WTC11 (cell line): Measurements from ENCODE around the gene WWOX. TPM values are rescaled to one million over a fixed set of nuclear protein-coding genes. Genes with fewer than 3 reads are reported as not detected.

Source experiments
- ATAC-seq: fragments of 200-7000 bp; cut with Tn5 transposase; 2 replicates; pipeline ENCODE4 v1.10.0; 2021; ENCODE audit warnings: mild to moderate bottlenecking, moderate library complexity
- CTCF ChIA-PET: fragments of 300-600 bp; sonication (Branson Sonifier 250); formaldehyde crosslinking; loops from one replicate; lab custom pipeline; 2021; ENCODE audit warnings: antibody characterized with exemption; lab: Charles Lee
- POLR2A ChIA-PET: fragments of 350-600 bp; sonication (Branson Sonifier 250); formaldehyde crosslinking; loops from one replicate; lab custom pipeline; 2021; ENCODE audit warnings: antibody characterized with exemption; lab: Charles Lee
- DNase-seq: peaks from one replicate; pipeline ENCODE4 v3.0.0; 2021; ENCODE audit warnings: low spot score
- H3K27ac Mint-ChIP-seq: 2 replicates; pipeline ENCODE4 v1.8.0; 2021; ENCODE audit warnings: mixed read lengths
- H3K27me3 Mint-ChIP-seq: 2 replicates; pipeline ENCODE4 v1.8.0; 2021; ENCODE audit warnings: low read depth, mild to moderate bottlenecking, moderate library complexity, mixed read lengths
- H3K36me3 Mint-ChIP-seq: 2 replicates; pipeline ENCODE4 v1.8.0; 2021; ENCODE audit warnings: mixed read lengths
- H3K4me1 Mint-ChIP-seq: 2 replicates; pipeline ENCODE4 v1.8.0; 2022; ENCODE audit warnings: mixed read lengths
- H3K4me3 Mint-ChIP-seq: 2 replicates; pipeline ENCODE4 v1.8.0; 2021; ENCODE audit warnings: mild to moderate bottlenecking, moderate library complexity, mixed read lengths
- H3K9me3 Mint-ChIP-seq: 2 replicates; pipeline ENCODE4 v1.8.0; 2021; ENCODE audit warnings: mixed read lengths
- ELF4 ChIP-seq: sonication (generic); formaldehyde crosslinking; IDR thresholded peaks from 2 replicates; pipeline ENCODE4 v1.8.1; 2022; ENCODE audit warnings: low read depth, mild to moderate bottlenecking, moderate library complexity, missing genetic modification reagents
- FOXP1 ChIP-seq: sonication (generic); formaldehyde crosslinking; IDR thresholded peaks from 2 replicates; pipeline ENCODE4 v1.8.0; 2022; ENCODE audit warnings: missing genetic modification reagents, mild to moderate bottlenecking, moderate library complexity, borderline replicate concordance
- GRHL2 ChIP-seq: fragments of 250-450 bp; sonication (Bioruptor Pico); IDR thresholded peaks from 2 replicates; pipeline ENCODE4 v1.8.0; 2022; ENCODE audit warnings: mild to moderate bottlenecking, moderate library complexity; ENCODE audit not compliant: insufficient replicate concordance, severe bottlenecking
- GTF2I ChIP-seq: fragments of 250-450 bp; sonication (Bioruptor Pico); conservative IDR thresholded peaks from 2 replicates; pipeline ENCODE4 v1.4.0; 2021; ENCODE audit warnings: mild to moderate bottlenecking
- HMGA2 ChIP-seq: fragments of 250-450 bp; sonication (Bioruptor Pico); IDR thresholded peaks from 2 replicates; pipeline ENCODE4 v1.4.0; 2021; ENCODE audit warnings: mild to moderate bottlenecking, moderate library complexity
- IRF2 ChIP-seq: sonication (generic); formaldehyde crosslinking; IDR thresholded peaks from 2 replicates; pipeline ENCODE4 v1.8.0; 2022; ENCODE audit warnings: low read depth, missing genetic modification reagents, borderline replicate concordance
- NFATC4 ChIP-seq: fragments of 250-450 bp; sonication (Bioruptor Pico); IDR thresholded peaks from 2 replicates; pipeline ENCODE4 v1.9.0; 2021; ENCODE audit warnings: mild to moderate bottlenecking
- NFE2L1 ChIP-seq: sonication (generic); formaldehyde crosslinking; IDR thresholded peaks from 2 replicates; pipeline ENCODE4 v1.8.1; 2023; ENCODE audit warnings: missing genetic modification reagents
- NFYB ChIP-seq: sonication (generic); formaldehyde crosslinking; conservative IDR thresholded peaks from 2 replicates; pipeline ENCODE4 v1.8.0; 2022; ENCODE audit warnings: low read depth, missing genetic modification reagents
- PRRX2 ChIP-seq: fragments of 250-450 bp; sonication (Bioruptor Pico); IDR thresholded peaks from 2 replicates; pipeline ENCODE4 v1.8.0; 2021; ENCODE audit warnings: mild to moderate bottlenecking
- SMAD3 ChIP-seq: sonication (generic); formaldehyde crosslinking; IDR thresholded peaks from 2 replicates; pipeline ENCODE4 v1.8.0; 2022; ENCODE audit warnings: missing genetic modification reagents, mild to moderate bottlenecking, borderline replicate concordance
- TEAD1 ChIP-seq: sonication (generic); formaldehyde crosslinking; IDR thresholded peaks from 2 replicates; pipeline ENCODE4 v1.8.0; 2022; ENCODE audit warnings: mild to moderate bottlenecking, missing genetic modification reagents
- ZBTB21 ChIP-seq: sonication (generic); formaldehyde crosslinking; IDR thresholded peaks from 2 replicates; pipeline ENCODE4 v1.8.1; 2023; ENCODE audit warnings: mild to moderate bottlenecking, missing genetic modification reagents, borderline replicate concordance
- ZNF121 ChIP-seq: sonication (generic); formaldehyde crosslinking; IDR thresholded peaks from 2 replicates; pipeline ENCODE4 v1.8.0; 2023; ENCODE audit warnings: missing genetic modification reagents
- ZNF396 ChIP-seq: fragments of 250-450 bp; sonication (Bioruptor Pico); IDR thresholded peaks from 2 replicates; pipeline ENCODE4 v1.8.0; 2021; ENCODE audit warnings: mild to moderate bottlenecking, moderate library complexity, borderline replicate concordance
- total RNA-seq: library from RNA; stranded (reverse); gene quantifications from 3 replicates; pipeline ENCODE4 v1.2.3, GENCODE V29; 2021
- TF ChIP-seq, protein P1 (sequence below): sonication (generic); formaldehyde crosslinking; IDR thresholded peaks from 2 replicates; pipeline ENCODE4 v1.8.0; 2023; ENCODE audit warnings: missing genetic modification reagents
- TF ChIP-seq, protein P2 (sequence below): sonication (generic); formaldehyde crosslinking; IDR thresholded peaks from 2 replicates; pipeline ENCODE4 v1.8.1; 2022; ENCODE audit warnings: low read depth, mild to moderate bottlenecking, moderate library complexity, missing genetic modification reagents, borderline replicate concordance
- TF ChIP-seq, protein P3 (sequence below): sonication (generic); formaldehyde crosslinking; IDR thresholded peaks from 2 replicates; pipeline ENCODE4 v1.8.1; 2022; ENCODE audit warnings: mild to moderate bottlenecking, moderate library complexity, missing genetic modification reagents
- TF ChIP-seq, protein P4 (sequence below): sonication (generic); formaldehyde crosslinking; IDR thresholded peaks from 2 replicates; pipeline ENCODE4 v1.8.1; 2023; ENCODE audit warnings: mild to moderate bottlenecking, missing genetic modification reagents
- TF ChIP-seq, protein P5 (sequence below): sonication (generic); formaldehyde crosslinking; IDR thresholded peaks from 2 replicates; pipeline ENCODE4 v1.8.0; 2022; ENCODE audit warnings: mild to moderate bottlenecking, missing genetic modification reagents
- TF ChIP-seq, protein P6 (sequence below): sonication (generic); formaldehyde crosslinking; IDR thresholded peaks from 2 replicates; pipeline ENCODE4 v1.8.0; 2023; ENCODE audit warnings: missing genetic modification reagents, mild to moderate bottlenecking, borderline replicate concordance

The WWOX gene
- total RNA-seq, 1 experiment from 2014 or later, result 15.7 TPM

DNA sequence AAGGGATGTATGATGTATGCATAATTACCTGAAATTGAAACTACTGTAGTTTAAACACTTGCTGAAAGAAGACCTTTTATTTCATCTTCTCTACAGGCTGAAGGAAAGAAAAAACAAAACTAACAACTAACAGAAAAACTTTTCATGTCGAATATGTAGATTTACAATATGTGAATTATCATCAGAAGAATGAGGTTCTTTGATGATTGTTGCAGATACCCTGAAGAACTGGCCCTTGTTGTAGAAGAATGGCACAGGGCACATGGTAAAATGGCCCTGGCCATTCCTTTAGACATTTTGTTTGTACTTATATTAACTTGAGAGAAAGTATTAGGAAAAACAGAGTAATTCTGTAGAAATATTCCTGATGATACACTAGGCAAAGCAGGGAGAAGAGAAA, 1057.3 kb downstream of the WWOX start (continued):
- TF ChIP-seq FOXP1 (CRISPR knock-in tag), result no peak
- TF ChIP-seq, protein P1, sequence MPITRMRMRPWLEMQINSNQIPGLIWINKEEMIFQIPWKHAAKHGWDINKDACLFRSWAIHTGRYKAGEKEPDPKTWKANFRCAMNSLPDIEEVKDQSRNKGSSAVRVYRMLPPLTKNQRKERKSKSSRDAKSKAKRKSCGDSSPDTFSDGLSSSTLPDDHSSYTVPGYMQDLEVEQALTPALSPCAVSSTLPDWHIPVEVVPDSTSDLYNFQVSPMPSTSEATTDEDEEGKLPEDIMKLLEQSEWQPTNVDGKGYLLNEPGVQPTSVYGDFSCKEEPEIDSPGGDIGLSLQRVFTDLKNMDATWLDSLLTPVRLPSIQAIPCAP, result no peak
- TF ChIP-seq, all 79 proteins: peak for 0

DNA sequence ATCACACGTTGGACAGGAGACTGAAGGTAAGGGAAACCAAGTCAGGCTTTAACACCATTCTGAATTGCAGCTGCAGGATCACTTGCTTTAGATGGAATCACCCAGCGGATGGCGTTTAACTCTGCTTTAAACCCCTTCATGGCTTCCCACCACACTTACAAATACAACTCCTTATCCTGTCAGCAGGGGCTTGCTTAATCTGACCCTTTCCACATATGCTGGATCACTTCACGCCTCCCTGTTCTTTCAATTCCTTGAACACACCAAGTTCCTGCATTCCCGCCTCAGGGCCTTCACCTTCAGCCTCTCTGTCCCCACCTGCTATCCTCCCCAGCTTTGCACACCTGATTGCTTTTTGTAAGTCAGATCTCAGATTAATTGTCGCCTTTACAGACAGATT, 1058.9 kb downstream of the WWOX start:
- Mint-ChIP-seq H3K9me3 (no peaks in the 10 kb centered on the region), H3K27me3 (no peaks in the 10 kb centered on the region), H3K27ac (no peak overlapping the region), H3K4me3 (no peak overlapping the region), H3K36me3 (no peaks in the 10 kb centered on the region), H3K4me1 (peaks cover 31% of the 10 kb centered on the region)
- CTCF ChIA-PET, result no interaction called here
- ATAC-seq, result peak; percentile 90
- TF ChIP-seq ZNF121 (no peak), HMGA2 (CRISPR knock-in tag) (no peak), ELF4 (CRISPR knock-in tag) (no peak), NFE2L1 (CRISPR knock-in tag) (no peak), IRF2 (no peak), GTF2I (CRISPR knock-in tag) (no peak), GRHL2 (CRISPR knock-in tag) (no peak), PRRX2 (CRISPR knock-in tag) (no peak), ZNF396 (CRISPR knock-in tag) (no peak), NFYB (CRISPR knock-in tag) (no peak), ZBTB21 (CRISPR knock-in tag) (no peak), TEAD1 (CRISPR knock-in tag) (no peak), NFATC4 (CRISPR knock-in tag) (no peak), SMAD3 (CRISPR knock-in tag) (no peak)
- TF ChIP-seq, protein P2, sequence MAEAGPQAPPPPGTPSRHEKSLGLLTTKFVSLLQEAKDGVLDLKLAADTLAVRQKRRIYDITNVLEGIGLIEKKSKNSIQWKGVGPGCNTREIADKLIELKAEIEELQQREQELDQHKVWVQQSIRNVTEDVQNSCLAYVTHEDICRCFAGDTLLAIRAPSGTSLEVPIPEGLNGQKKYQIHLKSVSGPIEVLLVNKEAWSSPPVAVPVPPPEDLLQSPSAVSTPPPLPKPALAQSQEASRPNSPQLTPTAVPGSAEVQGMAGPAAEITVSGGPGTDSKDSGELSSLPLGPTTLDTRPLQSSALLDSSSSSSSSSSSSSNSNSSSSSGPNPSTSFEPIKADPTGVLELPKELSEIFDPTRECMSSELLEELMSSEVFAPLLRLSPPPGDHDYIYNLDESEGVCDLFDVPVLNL (CRISPR knock-in tag), result no peak
- TF ChIP-seq, protein P3, sequence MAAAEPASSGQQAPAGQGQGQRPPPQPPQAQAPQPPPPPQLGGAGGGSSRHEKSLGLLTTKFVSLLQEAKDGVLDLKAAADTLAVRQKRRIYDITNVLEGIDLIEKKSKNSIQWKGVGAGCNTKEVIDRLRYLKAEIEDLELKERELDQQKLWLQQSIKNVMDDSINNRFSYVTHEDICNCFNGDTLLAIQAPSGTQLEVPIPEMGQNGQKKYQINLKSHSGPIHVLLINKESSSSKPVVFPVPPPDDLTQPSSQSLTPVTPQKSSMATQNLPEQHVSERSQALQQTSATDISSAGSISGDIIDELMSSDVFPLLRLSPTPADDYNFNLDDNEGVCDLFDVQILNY (CRISPR knock-in tag), result no peak
- TF ChIP-seq, protein P4, sequence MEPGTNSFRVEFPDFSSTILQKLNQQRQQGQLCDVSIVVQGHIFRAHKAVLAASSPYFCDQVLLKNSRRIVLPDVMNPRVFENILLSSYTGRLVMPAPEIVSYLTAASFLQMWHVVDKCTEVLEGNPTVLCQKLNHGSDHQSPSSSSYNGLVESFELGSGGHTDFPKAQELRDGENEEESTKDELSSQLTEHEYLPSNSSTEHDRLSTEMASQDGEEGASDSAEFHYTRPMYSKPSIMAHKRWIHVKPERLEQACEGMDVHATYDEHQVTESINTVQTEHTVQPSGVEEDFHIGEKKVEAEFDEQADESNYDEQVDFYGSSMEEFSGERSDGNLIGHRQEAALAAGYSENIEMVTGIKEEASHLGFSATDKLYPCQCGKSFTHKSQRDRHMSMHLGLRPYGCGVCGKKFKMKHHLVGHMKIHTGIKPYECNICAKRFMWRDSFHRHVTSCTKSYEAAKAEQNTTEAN (CRISPR knock-in tag), result no peak
- TF ChIP-seq, protein P5, sequence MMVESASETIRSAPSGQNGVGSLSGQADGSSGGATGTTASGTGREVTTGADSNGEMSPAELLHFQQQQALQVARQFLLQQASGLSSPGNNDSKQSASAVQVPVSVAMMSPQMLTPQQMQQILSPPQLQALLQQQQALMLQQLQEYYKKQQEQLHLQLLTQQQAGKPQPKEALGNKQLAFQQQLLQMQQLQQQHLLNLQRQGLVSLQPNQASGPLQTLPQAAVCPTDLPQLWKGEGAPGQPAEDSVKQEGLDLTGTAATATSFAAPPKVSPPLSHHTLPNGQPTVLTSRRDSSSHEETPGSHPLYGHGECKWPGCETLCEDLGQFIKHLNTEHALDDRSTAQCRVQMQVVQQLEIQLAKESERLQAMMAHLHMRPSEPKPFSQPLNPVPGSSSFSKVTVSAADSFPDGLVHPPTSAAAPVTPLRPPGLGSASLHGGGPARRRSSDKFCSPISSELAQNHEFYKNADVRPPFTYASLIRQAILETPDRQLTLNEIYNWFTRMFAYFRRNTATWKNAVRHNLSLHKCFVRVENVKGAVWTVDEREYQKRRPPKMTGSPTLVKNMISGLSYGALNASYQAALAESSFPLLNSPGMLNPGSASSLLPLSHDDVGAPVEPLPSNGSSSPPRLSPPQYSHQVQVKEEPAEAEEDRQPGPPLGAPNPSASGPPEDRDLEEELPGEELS (CRISPR knock-in tag), result no peak
- TF ChIP-seq, protein P1, result no peak
- TF ChIP-seq, protein P6, sequence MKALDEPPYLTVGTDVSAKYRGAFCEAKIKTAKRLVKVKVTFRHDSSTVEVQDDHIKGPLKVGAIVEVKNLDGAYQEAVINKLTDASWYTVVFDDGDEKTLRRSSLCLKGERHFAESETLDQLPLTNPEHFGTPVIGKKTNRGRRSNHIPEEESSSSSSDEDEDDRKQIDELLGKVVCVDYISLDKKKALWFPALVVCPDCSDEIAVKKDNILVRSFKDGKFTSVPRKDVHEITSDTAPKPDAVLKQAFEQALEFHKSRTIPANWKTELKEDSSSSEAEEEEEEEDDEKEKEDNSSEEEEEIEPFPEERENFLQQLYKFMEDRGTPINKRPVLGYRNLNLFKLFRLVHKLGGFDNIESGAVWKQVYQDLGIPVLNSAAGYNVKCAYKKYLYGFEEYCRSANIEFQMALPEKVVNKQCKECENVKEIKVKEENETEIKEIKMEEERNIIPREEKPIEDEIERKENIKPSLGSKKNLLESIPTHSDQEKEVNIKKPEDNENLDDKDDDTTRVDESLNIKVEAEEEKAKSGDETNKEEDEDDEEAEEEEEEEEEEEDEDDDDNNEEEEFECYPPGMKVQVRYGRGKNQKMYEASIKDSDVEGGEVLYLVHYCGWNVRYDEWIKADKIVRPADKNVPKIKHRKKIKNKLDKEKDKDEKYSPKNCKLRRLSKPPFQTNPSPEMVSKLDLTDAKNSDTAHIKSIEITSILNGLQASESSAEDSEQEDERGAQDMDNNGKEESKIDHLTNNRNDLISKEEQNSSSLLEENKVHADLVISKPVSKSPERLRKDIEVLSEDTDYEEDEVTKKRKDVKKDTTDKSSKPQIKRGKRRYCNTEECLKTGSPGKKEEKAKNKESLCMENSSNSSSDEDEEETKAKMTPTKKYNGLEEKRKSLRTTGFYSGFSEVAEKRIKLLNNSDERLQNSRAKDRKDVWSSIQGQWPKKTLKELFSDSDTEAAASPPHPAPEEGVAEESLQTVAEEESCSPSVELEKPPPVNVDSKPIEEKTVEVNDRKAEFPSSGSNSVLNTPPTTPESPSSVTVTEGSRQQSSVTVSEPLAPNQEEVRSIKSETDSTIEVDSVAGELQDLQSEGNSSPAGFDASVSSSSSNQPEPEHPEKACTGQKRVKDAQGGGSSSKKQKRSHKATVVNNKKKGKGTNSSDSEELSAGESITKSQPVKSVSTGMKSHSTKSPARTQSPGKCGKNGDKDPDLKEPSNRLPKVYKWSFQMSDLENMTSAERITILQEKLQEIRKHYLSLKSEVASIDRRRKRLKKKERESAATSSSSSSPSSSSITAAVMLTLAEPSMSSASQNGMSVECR, result no peak
- POLR2A ChIA-PET, result no interaction called here
- no peak for DNase-seq
